Gastrocnemius medialis (tissue), 4 donors: ENCODE data around the gene CD300C. TPM values are rescaled to one million over a fixed set of nuclear protein-coding genes. Genes with fewer than 3 reads are reported as not detected.
"Not testable (repeated sequence)": the region's sequence is repeated elsewhere in the genome, so short reads cannot be mapped to it uniquely, and the experiment has no call there.

ENCODE experiments used
- ATAC-seq, 2 donors: fragments of 150-250 bp; one replicate each; pipeline ENCODE4 v1.9.1; 2016
- DNase-seq, 2 donors: peaks; one replicate each; pipeline ENCODE4 v3.0.0-alpha.2; 2019
- H3K27ac ChIP-seq, 4 donors: fragments of 200-600 bp; sonication (generic); 1 replicate in 1 of 4; 2 replicates in 3 of 4; pipeline ENCODE4 v1.5.1; 2016 to 2018; ENCODE audit warnings: mild to moderate bottlenecking in 2 of 4, moderate library complexity in 1 of 4
- H3K27me3 ChIP-seq, 3 donors: fragments of 200-600 bp; sonication (generic) in 2 of 3; 1 replicate in 1 of 3; 2 replicates in 2 of 3; pipeline versions ENCODE4 v1.5.1 to v1.6.0; 2016 to 2019; ENCODE audit warnings: mild to moderate bottlenecking in 1 of 3, moderate library complexity in 1 of 3
- H3K36me3 ChIP-seq, 2 donors: fragments of 200-600 bp; sonication (generic) in 1 of 2; one replicate each; pipeline ENCODE4 v1.5.1; 2017 to 2018
- H3K4me1 ChIP-seq, 2 donors: fragments of 200-600 bp; sonication (generic) in 1 of 2; one replicate each; pipeline ENCODE4 v1.5.1; 2016 to 2017; ENCODE audit warnings: mild to moderate bottlenecking in 2 of 2
- H3K4me3 ChIP-seq, 4 donors: fragments of 200-600 bp; sonication (generic) in 3 of 4; 1 replicate in 1 of 4; 2 replicates in 3 of 4; pipeline ENCODE4 v1.5.1; 2016 to 2019; ENCODE audit warnings: mild to moderate bottlenecking in 2 of 4
- H3K9me3 ChIP-seq, 3 donors: fragments of 200-600 bp; sonication (generic) in 2 of 3; 1 replicate in 1 of 3; 2 replicates in 2 of 3; pipeline ENCODE4 v1.5.1; 2016 to 2019
- POLR2A ChIP-seq, 2 donors: fragments of 450-650 bp; IDR thresholded peaks; one replicate each; pipeline ENCODE4 v1.6.1; 2017; ENCODE audit warnings: antibody characterized with exemption in 2 of 2, mild to moderate bottlenecking in 2 of 2, moderate library complexity in 2 of 2
- in situ Hi-C, 4 donors: fragments of 200-750 bp; cut with MboI; loops; one replicate each; pipeline versions ENCODE4 v1.15.0 to v1.8.0; 2017; ENCODE audit warnings: low sequenced_read_pairs in 4 of 4
- intact Hi-C: fragments of 100-400 bp; cut with DNase I; formaldehyde crosslinking; loops from one replicate; pipeline ENCODE4 v1.15.1; 2023; ENCODE audit warnings: low total_unique reads
- total RNA-seq, 4 donors: library from RNA; depleted of rRNA; stranded (reverse); fragments of >200 nt; gene quantifications; one replicate each; pipeline versions ENCODE4 v1.1.0 to v1.2.3, GENCODE V29; 2016
- TF ChIP-seq, protein P1 (sequence below), 5 experiments: fragments of 450-650 bp in 3 of 5; fragments of 200-600 bp in 2 of 5; sonication (generic) in 2 of 5; IDR thresholded peaks in 4 of 5; conservative IDR thresholded peaks in 1 of 5; 1 replicate in 4 of 5; 2 replicates in 1 of 5; pipeline ENCODE4 v1.5.1; 2016 to 2019; ENCODE audit warnings: antibody characterized with exemption in 5 of 5, mild to moderate bottlenecking in 3 of 5, moderate library complexity in 3 of 5

CD300C gene
- total RNA-seq, 4 donors from 2014 or later = 0.16 TPM; not detected in 3

DNA sequence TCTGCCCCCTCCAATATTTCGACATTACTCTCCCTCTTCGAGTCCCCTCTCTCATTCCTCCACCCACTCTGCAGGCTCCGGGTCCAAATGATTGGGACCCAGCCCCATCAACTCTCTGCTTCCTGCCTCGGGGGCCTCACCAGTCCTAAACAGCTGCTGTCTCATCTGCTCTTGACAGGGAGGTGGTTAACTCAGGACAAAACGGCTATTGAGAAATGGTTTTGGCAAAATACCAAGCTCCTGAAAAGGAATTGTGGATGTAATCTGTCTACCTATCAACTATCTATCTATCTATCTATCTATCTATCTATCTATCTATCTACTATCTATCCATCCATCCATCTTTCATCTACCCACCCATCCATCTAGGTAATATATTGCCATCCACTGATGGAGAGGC is 19.2 kb upstream of the CD300C start:
- no peak overlapping the region for H3K27ac ChIP-seq
- DNase-seq = no peak
- intact Hi-C loops (loop anchor here (10.0 kb wide), 1 partner anchor 190 kb away; no protein-coding TSS in a partner anchor), in situ Hi-C loops (no loop called here)
- no peaks in the 10 kb centered on the region for H3K9me3 ChIP-seq
- H3K27me3 ChIP-seq = peaks cover 0 to 12% (median 0%) of the 10 kb centered on the region in 3 donors
- no peak for ATAC-seq
- H3K36me3 ChIP-seq = no peaks in the 10 kb centered on the region
- no peaks in the 10 kb centered on the region for H3K4me1 ChIP-seq
- no peak for TF ChIP-seq POLR2A (IDR thresholded peaks at IDR 0.05)
- TF ChIP-seq, protein P1, sequence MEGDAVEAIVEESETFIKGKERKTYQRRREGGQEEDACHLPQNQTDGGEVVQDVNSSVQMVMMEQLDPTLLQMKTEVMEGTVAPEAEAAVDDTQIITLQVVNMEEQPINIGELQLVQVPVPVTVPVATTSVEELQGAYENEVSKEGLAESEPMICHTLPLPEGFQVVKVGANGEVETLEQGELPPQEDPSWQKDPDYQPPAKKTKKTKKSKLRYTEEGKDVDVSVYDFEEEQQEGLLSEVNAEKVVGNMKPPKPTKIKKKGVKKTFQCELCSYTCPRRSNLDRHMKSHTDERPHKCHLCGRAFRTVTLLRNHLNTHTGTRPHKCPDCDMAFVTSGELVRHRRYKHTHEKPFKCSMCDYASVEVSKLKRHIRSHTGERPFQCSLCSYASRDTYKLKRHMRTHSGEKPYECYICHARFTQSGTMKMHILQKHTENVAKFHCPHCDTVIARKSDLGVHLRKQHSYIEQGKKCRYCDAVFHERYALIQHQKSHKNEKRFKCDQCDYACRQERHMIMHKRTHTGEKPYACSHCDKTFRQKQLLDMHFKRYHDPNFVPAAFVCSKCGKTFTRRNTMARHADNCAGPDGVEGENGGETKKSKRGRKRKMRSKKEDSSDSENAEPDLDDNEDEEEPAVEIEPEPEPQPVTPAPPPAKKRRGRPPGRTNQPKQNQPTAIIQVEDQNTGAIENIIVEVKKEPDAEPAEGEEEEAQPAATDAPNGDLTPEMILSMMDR (IDR thresholded peaks at IDR 0.05 in 4 of 5, conservative IDR thresholded peaks at IDR 0.05 in 1 of 5) = no peak
- no peak overlapping the region for H3K4me3 ChIP-seq

GRCh38 chr17:74563358-74563757 is 17.4 kb upstream of the CD300C start:
- Histone ChIP-seq H3K27me3 (peaks cover 0 to 12% (median 0%) of the 10 kb centered on the region in 3 donors), H3K36me3 (no peaks in the 10 kb centered on the region), H3K4me1 (no peaks in the 10 kb centered on the region), H3K9me3 (no peaks in the 10 kb centered on the region), H3K4me3 (no peak overlapping the region), H3K27ac (no peak overlapping the region)
- ATAC-seq = no peak
- intact Hi-C loops = loop anchor here (10.0 kb wide), 1 partner anchor 191 kb away; no protein-coding TSS in a partner anchor
- in situ Hi-C loops = no loop called here
- TF ChIP-seq, protein P1 (IDR thresholded peaks at IDR 0.05 in 4 of 5, conservative IDR thresholded peaks at IDR 0.05 in 1 of 5) = no peak
- no peak for TF ChIP-seq POLR2A (IDR thresholded peaks at IDR 0.05)
- no peak for DNase-seq

- no peak for ATAC-seq
- no peak for TF ChIP-seq POLR2A (IDR thresholded peaks at IDR 0.05)
- TF ChIP-seq, protein P1 (IDR thresholded peaks at IDR 0.05 in 4 of 5, conservative IDR thresholded peaks at IDR 0.05 in 1 of 5) = no peak
- intact Hi-C loops = loop anchor here (10.0 kb wide), 1 partner anchor 193 kb away; no protein-coding TSS in a partner anchor
- in situ Hi-C loops = no loop called here
- Histone ChIP-seq H3K27me3 (peaks cover 0 to 12% (median 0%) of the 10 kb centered on the region in 3 donors), H3K36me3 (no peaks in the 10 kb centered on the region), H3K4me3 (no peak overlapping the region), H3K9me3 (no peaks in the 10 kb centered on the region), H3K4me1 (no peaks in the 10 kb centered on the region), H3K27ac (no peak overlapping the region)
- no peak for DNase-seq
These were observed 15.7 kb upstream of the CD300C start for GRCh38 chr17:74561586-74561985.

DNA sequence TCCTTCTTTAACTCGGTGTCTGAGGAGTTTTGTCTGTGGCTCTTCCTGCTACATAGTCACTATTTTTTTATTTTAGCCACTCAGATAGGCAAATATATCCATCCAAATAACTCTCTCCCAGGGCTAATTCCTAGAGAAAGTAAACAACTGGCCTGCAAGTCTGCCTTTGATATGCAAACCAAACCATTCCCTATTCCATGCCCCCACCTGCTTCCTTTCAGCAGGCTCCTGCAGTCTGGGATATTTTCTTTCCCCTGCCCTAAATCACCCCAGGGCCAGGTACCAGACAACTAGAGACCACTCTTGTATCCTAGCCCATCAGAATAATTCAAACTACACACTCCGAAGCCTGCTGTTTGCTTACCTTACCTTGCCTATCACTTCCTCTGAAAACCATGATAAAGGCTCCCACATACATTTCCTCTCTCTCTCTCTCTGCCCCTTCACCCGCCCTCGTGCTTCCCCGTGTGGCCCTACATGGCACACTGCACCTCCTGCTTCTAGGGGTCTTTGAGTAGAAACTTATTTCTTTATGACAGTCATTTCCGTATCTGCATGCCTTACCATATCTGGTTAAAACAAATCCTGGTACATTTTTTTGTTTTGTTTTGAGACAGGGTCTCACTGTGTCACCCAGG is 13.1 kb upstream of the CD300C start:
- no peak for TF ChIP-seq POLR2A (IDR thresholded peaks at IDR 0.05)
- TF ChIP-seq, protein P1 (IDR thresholded peaks at IDR 0.05 in 4 of 5, conservative IDR thresholded peaks at IDR 0.05 in 1 of 5) = no peak
- no peak for DNase-seq
- Histone ChIP-seq H3K27ac (no peak overlapping the region), H3K4me3 (no peak overlapping the region), H3K9me3 (no peaks in the 10 kb centered on the region), H3K36me3 (no peaks in the 10 kb centered on the region), H3K27me3 (peaks cover 0 to 4% (median 0%) of the 10 kb centered on the region in 3 donors), H3K4me1 (no peaks in the 10 kb centered on the region)
- in situ Hi-C loops = no loop called here
- intact Hi-C loops = no loop called here
- no peak for ATAC-seq

- DNase-seq, H3K27ac ChIP-seq, H3K27me3 ChIP-seq, in situ Hi-C loops, ATAC-seq, H3K36me3 ChIP-seq, H3K4me3 ChIP-seq, H3K4me1 ChIP-seq, H3K9me3 ChIP-seq, intact Hi-C loops: not testable (repeated sequence)
These were observed 12.5 kb upstream of the CD300C start for GRCh38 chr17:74558402-74558801.
